ENCODE results near the gene KDM5B. TPM values are rescaled to one million over a fixed set of nuclear protein-coding genes. Genes with fewer than 3 reads are reported as not detected.

The KDM5B gene
- total RNA-seq, 1 donor = 124 TPM

DNA sequence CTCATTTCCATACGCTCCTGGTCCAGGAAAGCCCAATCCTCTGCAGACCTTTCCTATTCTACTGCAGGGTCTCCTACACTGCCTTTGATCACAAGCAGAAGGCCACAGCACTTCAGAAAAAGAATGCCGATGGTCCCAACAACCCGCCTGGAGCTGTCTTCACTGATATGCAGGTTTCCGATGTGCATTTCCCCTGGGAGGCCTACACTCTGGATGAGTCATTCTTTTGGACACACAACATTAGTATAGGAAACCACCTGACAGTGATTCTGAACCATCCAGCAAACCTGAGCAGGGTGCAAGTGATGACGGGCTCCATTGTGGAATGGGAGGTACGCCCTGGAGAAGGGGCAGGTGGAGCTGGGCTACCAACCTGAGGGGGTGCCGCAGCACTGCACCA, 17.5 kb upstream of the KDM5B start:
- Histone ChIP-seq H3K4me3 (ENCODE audit: insufficient read depth, low read length) (no peak overlapping the region), H3K36me3 (ENCODE audit: insufficient read depth, low read length) (no peaks in the 10 kb centered on the region), H3K27me3 (ENCODE audit: insufficient read depth, low read length) (peaks cover 20% of the 10 kb centered on the region), H3K4me1 (ENCODE audit: insufficient read depth, low read length) (peaks cover 5% of the 10 kb centered on the region), H3K79me2 (ENCODE audit: insufficient read depth, low read length) (no peaks in the 10 kb centered on the region), H3K27ac (ENCODE audit: low read depth, low read length) (no peak overlapping the region), H2AFZ (ENCODE audit: low read length) (no peak overlapping the region), H4K20me1 (ENCODE audit: insufficient read depth, low read length) (no peaks in the 10 kb centered on the region), H3K4me2 (ENCODE audit: insufficient read depth, low read length) (no peak overlapping the region), H3K9me3 (ENCODE audit: low read depth, low read length) (no peaks in the 10 kb centered on the region)
- no peak for DNase-seq (ENCODE audit: insufficient read length, low spot score, missing footprints)
- TF ChIP-seq, protein P1, sequence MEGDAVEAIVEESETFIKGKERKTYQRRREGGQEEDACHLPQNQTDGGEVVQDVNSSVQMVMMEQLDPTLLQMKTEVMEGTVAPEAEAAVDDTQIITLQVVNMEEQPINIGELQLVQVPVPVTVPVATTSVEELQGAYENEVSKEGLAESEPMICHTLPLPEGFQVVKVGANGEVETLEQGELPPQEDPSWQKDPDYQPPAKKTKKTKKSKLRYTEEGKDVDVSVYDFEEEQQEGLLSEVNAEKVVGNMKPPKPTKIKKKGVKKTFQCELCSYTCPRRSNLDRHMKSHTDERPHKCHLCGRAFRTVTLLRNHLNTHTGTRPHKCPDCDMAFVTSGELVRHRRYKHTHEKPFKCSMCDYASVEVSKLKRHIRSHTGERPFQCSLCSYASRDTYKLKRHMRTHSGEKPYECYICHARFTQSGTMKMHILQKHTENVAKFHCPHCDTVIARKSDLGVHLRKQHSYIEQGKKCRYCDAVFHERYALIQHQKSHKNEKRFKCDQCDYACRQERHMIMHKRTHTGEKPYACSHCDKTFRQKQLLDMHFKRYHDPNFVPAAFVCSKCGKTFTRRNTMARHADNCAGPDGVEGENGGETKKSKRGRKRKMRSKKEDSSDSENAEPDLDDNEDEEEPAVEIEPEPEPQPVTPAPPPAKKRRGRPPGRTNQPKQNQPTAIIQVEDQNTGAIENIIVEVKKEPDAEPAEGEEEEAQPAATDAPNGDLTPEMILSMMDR (IDR thresholded peaks at IDR 0.05; ENCODE audit: extremely low read depth, low read depth, low read length) = no peak

- Histone ChIP-seq H3K27me3 (ENCODE audit: insufficient read depth, low read length) (peaks cover 18% of the 10 kb centered on the region), H3K27ac (ENCODE audit: low read depth, low read length) (peak overlapping the region; percentile 5), H3K79me2 (ENCODE audit: insufficient read depth, low read length) (no peaks in the 10 kb centered on the region), H4K20me1 (ENCODE audit: insufficient read depth, low read length) (no peaks in the 10 kb centered on the region), H2AFZ (ENCODE audit: low read length) (peak overlapping the region; percentile 81), H3K9me3 (ENCODE audit: low read depth, low read length) (no peaks in the 10 kb centered on the region), H3K36me3 (ENCODE audit: insufficient read depth, low read length) (no peaks in the 10 kb centered on the region), H3K4me1 (ENCODE audit: insufficient read depth, low read length) (peaks cover 5% of the 10 kb centered on the region), H3K4me2 (ENCODE audit: insufficient read depth, low read length) (no peak overlapping the region), H3K4me3 (ENCODE audit: insufficient read depth, low read length) (no peak overlapping the region)
- TF ChIP-seq, protein P1 (IDR thresholded peaks at IDR 0.05; ENCODE audit: extremely low read depth, low read depth, low read length) = no peak
- DNase-seq (ENCODE audit: insufficient read length, low spot score, missing footprints) = peak; percentile 85
Observed at GRCh38 chr1:202821467-202821866, 13.2 kb upstream of the KDM5B start.

- H2AFZ ChIP-seq (ENCODE audit: low read length) = no peak overlapping the region
- DNase-seq (ENCODE audit: insufficient read length, low spot score, missing footprints) = no peak
- H4K20me1 ChIP-seq (ENCODE audit: insufficient read depth, low read length) = no peaks in the 10 kb centered on the region
- H3K36me3 ChIP-seq (ENCODE audit: insufficient read depth, low read length) = no peaks in the 10 kb centered on the region
- H3K27ac ChIP-seq (ENCODE audit: low read depth, low read length) = no peak overlapping the region
- no peaks in the 10 kb centered on the region for H3K9me3 ChIP-seq (ENCODE audit: low read depth, low read length)
- TF ChIP-seq, protein P1 (IDR thresholded peaks at IDR 0.05; ENCODE audit: extremely low read depth, low read depth, low read length) = no peak
- no peaks in the 10 kb centered on the region for H3K79me2 ChIP-seq (ENCODE audit: insufficient read depth, low read length)
- no peak overlapping the region for H3K4me2 ChIP-seq (ENCODE audit: insufficient read depth, low read length)
- H3K4me1 ChIP-seq (ENCODE audit: insufficient read depth, low read length) = peaks cover 5% of the 10 kb centered on the region
- no peak overlapping the region for H3K4me3 ChIP-seq (ENCODE audit: insufficient read depth, low read length)
- H3K27me3 ChIP-seq (ENCODE audit: insufficient read depth, low read length) = peaks cover 10% of the 10 kb centered on the region
Observed at GRCh38 chr1:202818819-202819218, 10.6 kb upstream of the KDM5B start.

GRCh38 chr1:202815120-202815519, 6.9 kb upstream of the KDM5B start:
- DNase-seq (ENCODE audit: insufficient read length, low spot score, missing footprints) = no peak
- no peak overlapping the region for H3K4me2 ChIP-seq (ENCODE audit: insufficient read depth, low read length)
- no peaks in the 10 kb centered on the region for H4K20me1 ChIP-seq (ENCODE audit: insufficient read depth, low read length)
- H3K79me2 ChIP-seq (ENCODE audit: insufficient read depth, low read length) = no peaks in the 10 kb centered on the region
- no peak overlapping the region for H3K27ac ChIP-seq (ENCODE audit: low read depth, low read length)
- H3K27me3 ChIP-seq (ENCODE audit: insufficient read depth, low read length) = peaks cover 10% of the 10 kb centered on the region
- no peaks in the 10 kb centered on the region for H3K9me3 ChIP-seq (ENCODE audit: low read depth, low read length)
- H3K36me3 ChIP-seq (ENCODE audit: insufficient read depth, low read length) = no peaks in the 10 kb centered on the region
- H3K4me1 ChIP-seq (ENCODE audit: insufficient read depth, low read length) = peaks cover 10% of the 10 kb centered on the region
- H2AFZ ChIP-seq (ENCODE audit: low read length) = no peak overlapping the region
- TF ChIP-seq, protein P1 (IDR thresholded peaks at IDR 0.05; ENCODE audit: extremely low read depth, low read depth, low read length) = no peak
- H3K4me3 ChIP-seq (ENCODE audit: insufficient read depth, low read length) = no peak overlapping the region
